ENCODE data around the gene DCXR. TPM values are rescaled to one million over a fixed set of nuclear protein-coding genes. Genes with fewer than 3 reads are reported as not detected.

DCXR gene
- total and polyA plus RNA-seq, 2 of the 13 experiments (the other 11 are each of a cell fraction or from before 2014, with no cell fraction given) = 287 to 311 TPM

GRCh38 chr17:82076018-82076784 lies 38.7 kb upstream of the DCXR start (continued):
- TF ChIP-seq CHD4 (IDR thresholded peaks at IDR 0.05; ENCODE audit: borderline replicate concordance, low read length) = no peak
- TF ChIP-seq KMT2B (CRISPR knock-in tag; IDR thresholded peaks at IDR 0.05) = no peak
- no peak for TF ChIP-seq SKI (IDR thresholded peaks at IDR 0.05; ENCODE audit: partially characterized antibody)
- TF ChIP-seq DNMT1 (CRISPR knock-in tag; IDR thresholded peaks at IDR 0.05) = no peak
- TF ChIP-seq ZNF781 (CRISPR knock-in tag; IDR thresholded peaks at IDR 0.05; ENCODE audit: borderline replicate concordance, not compliant biosample characterization) = no peak
- no peak for TF ChIP-seq CHD2 (IDR thresholded peaks at IDR 0.05; ENCODE audit: low read depth, low read length)
- TF ChIP-seq NFIB (CRISPR knock-in tag; IDR thresholded peaks at IDR 0.05; ENCODE audit: borderline replicate concordance) = no peak
- no peak for TF ChIP-seq RAD51 (IDR thresholded peaks at IDR 0.05; ENCODE audit: borderline replicate concordance)
- TF ChIP-seq ZNF558 (CRISPR knock-in tag; IDR thresholded peaks at IDR 0.05; ENCODE audit: borderline replicate concordance) = no peak
- TF ChIP-seq YY1 (IDR thresholded peaks at IDR 0.05; ENCODE audit: insufficient read depth, insufficient replicate concordance, low read depth, low read length) = no peak
- TF ChIP-seq ZNF574 (CRISPR knock-in tag; IDR thresholded peaks at IDR 0.05) = peak; percentile 38; the same call in 1 of the 2 replicates
- no peak for TF ChIP-seq NCOA1 (CRISPR knock-in tag; IDR thresholded peaks at IDR 0.05)
- no peak for TF ChIP-seq HNF1B (CRISPR knock-in tag; IDR thresholded peaks at IDR 0.05)
- no peak for TF ChIP-seq ELK4 (CRISPR knock-in tag; IDR thresholded peaks at IDR 0.05; ENCODE audit: borderline replicate concordance)
- TF ChIP-seq ZNF7 (CRISPR knock-in tag; IDR thresholded peaks at IDR 0.05) = no peak
- TF ChIP-seq ZNF382 (CRISPR knock-in tag; IDR thresholded peaks at IDR 0.05; ENCODE audit: borderline replicate concordance) = no peak
- no peak for TF ChIP-seq ZNF484 (CRISPR knock-in tag; IDR thresholded peaks at IDR 0.05; ENCODE audit: borderline replicate concordance, low read depth)
- no peak for TF ChIP-seq ZNF121 (CRISPR knock-in tag; IDR thresholded peaks at IDR 0.05)
- TF ChIP-seq ZSCAN22 (CRISPR knock-in tag; IDR thresholded peaks at IDR 0.05) = no peak
- peak; percentile 61; the same call in 1 of the 2 replicates for TF ChIP-seq ZNF589 (CRISPR knock-in tag; conservative IDR thresholded peaks at IDR 0.05)
- no peak for TF ChIP-seq TBX3 (IDR thresholded peaks at IDR 0.05; ENCODE audit: borderline replicate concordance)
- no peak for TF ChIP-seq ZFP90 (CRISPR knock-in tag; IDR thresholded peaks at IDR 0.05; ENCODE audit: borderline replicate concordance)
- no peak for TF ChIP-seq IRF9 (CRISPR knock-in tag; IDR thresholded peaks at IDR 0.05; ENCODE audit: borderline replicate concordance)
- TF ChIP-seq ZNF883 (CRISPR knock-in tag; IDR thresholded peaks at IDR 0.05; ENCODE audit: not compliant biosample characterization) = no peak
